ENCODE measurements around the gene PLEKHN1. TPM values are rescaled to one million over a fixed set of nuclear protein-coding genes. Genes with fewer than 3 reads are reported as not detected.

Gene PLEKHN1
- total RNA-seq, 2 donors from 2014 or later, result 0.59 TPM; not detected in 1

GRCh38 chr1:951364-951763 lies 14.9 kb upstream of the PLEKHN1 start:
- H3K4me3 ChIP-seq, result no peak overlapping the region
- no peaks in the 10 kb centered on the region for H3K9me3 ChIP-seq
- TF ChIP-seq CTCF (IDR thresholded peaks at IDR 0.05), result no peak
- H3K27ac ChIP-seq, result no peak overlapping the region
- H3K4me1 ChIP-seq, result no peaks in the 10 kb centered on the region
- peaks cover 92% of the 10 kb centered on the region for H3K36me3 ChIP-seq
- no peaks in the 10 kb centered on the region for H3K27me3 ChIP-seq
- DNase-seq (ENCODE audit: low spot score), result no peak

GRCh38 chr1:952201-952600 lies 14.1 kb upstream of the PLEKHN1 start:
- H3K9me3 ChIP-seq, result no peaks in the 10 kb centered on the region
- peaks cover 95% of the 10 kb centered on the region for H3K36me3 ChIP-seq
- DNase-seq (ENCODE audit: low spot score), result no peak
- peaks cover 0 to 2% of the 10 kb centered on the region in 2 donors for H3K4me1 ChIP-seq
- no peak overlapping the region for H3K27ac ChIP-seq
- no peaks in the 10 kb centered on the region for H3K27me3 ChIP-seq
- TF ChIP-seq CTCF (IDR thresholded peaks at IDR 0.05), result no peak
- H3K4me3 ChIP-seq, result no peak overlapping the region

- Histone ChIP-seq H3K4me3 (no peak overlapping the region), H3K4me1 (peaks cover 0 to 6% of the 10 kb centered on the region in 2 donors), H3K9me3 (no peaks in the 10 kb centered on the region), H3K36me3 (peaks cover 91% of the 10 kb centered on the region), H3K27me3 (no peaks in the 10 kb centered on the region), H3K27ac (no peak overlapping the region)
- TF ChIP-seq CTCF (IDR thresholded peaks at IDR 0.05), result no peak
- no peak for DNase-seq (ENCODE audit: low spot score)
Observed at GRCh38 chr1:952603-953002, 13.7 kb upstream of the PLEKHN1 start.

- DNase-seq (ENCODE audit: low spot score), result no peak
- H3K27ac ChIP-seq, result no peak overlapping the region
- H3K27me3 ChIP-seq, result no peaks in the 10 kb centered on the region
- H3K4me3 ChIP-seq, result no peak overlapping the region
- no peaks in the 10 kb centered on the region for H3K9me3 ChIP-seq
- H3K4me1 ChIP-seq, result peaks cover 0 to 17% of the 10 kb centered on the region in 2 donors
- no peak for TF ChIP-seq CTCF (IDR thresholded peaks at IDR 0.05)
- peaks cover 80% of the 10 kb centered on the region for H3K36me3 ChIP-seq
Observed at GRCh38 chr1:953524-954320, 12.6 kb upstream of the PLEKHN1 start.

- no peak for DNase-seq (ENCODE audit: low spot score)
- no peak for TF ChIP-seq CTCF (IDR thresholded peaks at IDR 0.05)
- Histone ChIP-seq H3K4me1 (peaks cover 0 to 24% of the 10 kb centered on the region in 2 donors), H3K4me3 (no peak overlapping the region), H3K27ac (no peak overlapping the region), H3K9me3 (no peaks in the 10 kb centered on the region), H3K36me3 (peaks cover 68% of the 10 kb centered on the region), H3K27me3 (no peaks in the 10 kb centered on the region)
Observed at GRCh38 chr1:954927-955326, 11.4 kb upstream of the PLEKHN1 start.

GRCh38 chr1:955474-955873 lies 10.8 kb upstream of the PLEKHN1 start:
- Histone ChIP-seq H3K4me1 (peaks cover 0 to 28% of the 10 kb centered on the region in 2 donors), H3K27me3 (no peaks in the 10 kb centered on the region), H3K4me3 (no peak overlapping the region), H3K9me3 (no peaks in the 10 kb centered on the region), H3K27ac (no peak overlapping the region), H3K36me3 (peaks cover 63% of the 10 kb centered on the region)
- TF ChIP-seq CTCF (IDR thresholded peaks at IDR 0.05), result no peak
- no peak for DNase-seq (ENCODE audit: low spot score)
